Measurements from ENCODE around the gene RPTOR.
A peak's percentile ranks its signal among the peaks of the same experiment; 100 is the strongest.

Gene RPTOR

DNA sequence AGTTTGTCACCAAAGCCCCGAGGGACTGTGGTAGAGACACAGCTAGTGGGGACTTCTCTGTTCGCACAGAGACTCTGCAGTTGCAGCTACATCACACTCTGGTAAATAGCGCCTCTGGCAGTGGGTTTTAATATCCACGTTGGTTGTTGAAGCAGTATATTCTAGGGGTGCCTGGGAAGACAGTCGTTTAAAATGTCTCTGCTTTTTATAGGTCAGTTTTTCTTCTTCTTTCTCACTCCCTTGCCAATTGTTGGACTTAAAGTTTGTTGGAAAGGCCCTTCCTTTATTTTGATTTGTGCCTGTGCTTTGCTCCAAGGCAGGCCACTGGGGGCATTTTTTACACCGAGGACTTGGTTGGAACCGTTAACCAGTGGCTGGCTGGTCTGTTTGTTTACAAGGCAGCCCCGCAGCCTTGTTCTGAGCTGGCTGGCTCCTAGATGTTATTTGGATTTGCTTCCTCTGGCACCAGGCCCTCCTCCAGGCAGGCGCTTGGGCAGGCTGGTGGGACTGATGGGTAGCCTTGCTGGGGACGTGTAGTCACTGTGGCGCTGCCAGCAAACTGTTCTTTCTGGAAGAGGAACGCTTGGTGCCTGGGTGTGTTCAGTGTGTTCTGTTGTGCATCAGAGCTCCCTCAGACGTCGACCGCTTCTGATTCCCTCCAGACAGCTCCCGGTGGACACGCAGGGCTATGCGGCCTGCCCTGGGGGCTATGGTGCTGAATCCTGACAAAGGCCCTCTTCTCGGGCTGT is 228.8 kb downstream of the RPTOR start:
- DNase-seq (ENCODE audit: low spot score) = no peak
- TF ChIP-seq, protein P1, sequence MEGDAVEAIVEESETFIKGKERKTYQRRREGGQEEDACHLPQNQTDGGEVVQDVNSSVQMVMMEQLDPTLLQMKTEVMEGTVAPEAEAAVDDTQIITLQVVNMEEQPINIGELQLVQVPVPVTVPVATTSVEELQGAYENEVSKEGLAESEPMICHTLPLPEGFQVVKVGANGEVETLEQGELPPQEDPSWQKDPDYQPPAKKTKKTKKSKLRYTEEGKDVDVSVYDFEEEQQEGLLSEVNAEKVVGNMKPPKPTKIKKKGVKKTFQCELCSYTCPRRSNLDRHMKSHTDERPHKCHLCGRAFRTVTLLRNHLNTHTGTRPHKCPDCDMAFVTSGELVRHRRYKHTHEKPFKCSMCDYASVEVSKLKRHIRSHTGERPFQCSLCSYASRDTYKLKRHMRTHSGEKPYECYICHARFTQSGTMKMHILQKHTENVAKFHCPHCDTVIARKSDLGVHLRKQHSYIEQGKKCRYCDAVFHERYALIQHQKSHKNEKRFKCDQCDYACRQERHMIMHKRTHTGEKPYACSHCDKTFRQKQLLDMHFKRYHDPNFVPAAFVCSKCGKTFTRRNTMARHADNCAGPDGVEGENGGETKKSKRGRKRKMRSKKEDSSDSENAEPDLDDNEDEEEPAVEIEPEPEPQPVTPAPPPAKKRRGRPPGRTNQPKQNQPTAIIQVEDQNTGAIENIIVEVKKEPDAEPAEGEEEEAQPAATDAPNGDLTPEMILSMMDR (IDR thresholded peaks at IDR 0.05) = no peak
- Histone ChIP-seq H3K27ac (peak overlapping the region; percentile 41 to 70), H3K4me3 (peak overlapping the region; percentile 22)

DNA sequence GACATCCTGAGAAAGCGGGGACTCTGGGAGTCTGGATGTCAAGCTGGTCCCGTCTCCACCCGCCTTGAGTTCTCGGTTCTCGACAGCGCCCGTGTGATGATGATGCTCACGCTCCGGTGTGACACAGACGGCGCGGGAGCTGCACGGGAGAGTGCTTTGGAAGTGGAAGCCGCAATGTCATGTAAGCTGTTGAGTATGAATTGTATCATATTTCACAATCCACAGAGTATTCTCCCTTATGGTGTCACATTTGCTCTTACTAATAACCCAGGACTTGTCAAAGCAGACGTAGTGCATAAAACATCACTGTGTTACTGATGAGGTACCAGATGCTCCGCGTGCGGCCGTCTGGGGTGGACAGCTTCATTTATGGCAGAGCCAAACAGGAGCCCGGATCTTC is 229.5 kb downstream of the RPTOR start:
- Histone ChIP-seq H3K27ac (peak overlapping the region; percentile 41 to 70), H3K4me3 (no peak overlapping the region)
- TF ChIP-seq, protein P1 (IDR thresholded peaks at IDR 0.05) = no peak
- DNase-seq (ENCODE audit: low spot score) = no peak

DNA sequence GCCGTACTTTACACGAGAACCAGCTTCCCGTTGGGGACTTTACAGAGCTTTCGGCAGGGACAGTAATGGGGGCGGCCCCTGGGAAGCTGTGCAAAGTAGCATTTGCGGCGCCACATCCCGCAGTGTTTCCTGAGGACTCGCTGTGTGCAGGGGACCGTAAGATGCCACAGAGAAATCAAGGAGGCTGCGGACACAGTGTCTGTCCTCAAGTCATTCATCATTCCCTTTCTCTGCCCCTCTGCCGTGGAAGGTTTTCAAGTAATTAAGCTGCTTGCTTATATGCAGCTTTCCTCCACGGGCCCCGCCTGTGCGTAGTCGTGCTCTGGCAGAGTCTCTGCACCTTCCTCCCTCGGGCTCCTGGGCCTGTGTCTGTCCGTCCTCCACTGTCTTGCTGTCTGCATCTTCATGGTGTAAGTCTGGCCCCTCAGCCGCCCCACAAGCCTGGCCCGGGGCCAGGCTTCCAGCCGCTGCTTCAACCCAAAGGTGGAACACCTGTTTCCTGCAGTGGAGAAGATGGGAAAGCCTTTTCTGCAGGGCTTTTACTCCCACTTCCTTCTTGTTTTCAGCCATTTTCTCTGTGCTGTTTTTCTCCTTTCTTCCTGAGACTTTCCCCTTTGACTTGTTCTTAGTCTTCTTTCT is 230.1 kb downstream of the RPTOR start:
- TF ChIP-seq, protein P1 (IDR thresholded peaks at IDR 0.05) = no peak
- Histone ChIP-seq H3K4me3 (no peak overlapping the region), H3K27ac (no peak overlapping the region)
- no peak for DNase-seq (ENCODE audit: low spot score)

DNA sequence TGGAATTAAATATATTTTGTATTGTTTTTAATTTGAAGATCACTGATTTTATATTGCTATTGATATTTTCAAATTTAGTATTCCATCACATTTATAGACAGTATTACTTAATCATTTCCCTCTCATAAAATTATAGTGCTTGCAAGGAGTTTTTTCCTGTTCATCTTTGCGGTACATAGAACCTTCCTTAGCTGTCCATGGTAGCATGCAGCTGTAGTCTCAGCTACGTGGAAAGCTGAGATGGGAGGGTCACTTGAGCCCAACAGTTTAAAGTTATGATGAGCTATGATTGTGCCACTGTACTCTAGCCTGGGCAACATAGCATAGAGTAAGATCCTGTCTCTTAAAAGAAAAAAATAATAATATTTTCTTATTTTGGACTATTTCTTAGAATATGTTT is 231.2 kb downstream of the RPTOR start:
- TF ChIP-seq, protein P1 (IDR thresholded peaks at IDR 0.05) = no peak
- no peak overlapping the region for H3K4me3 ChIP-seq
- no peak overlapping the region for H3K27ac ChIP-seq
- DNase-seq (ENCODE audit: low spot score) = no peak

DNA sequence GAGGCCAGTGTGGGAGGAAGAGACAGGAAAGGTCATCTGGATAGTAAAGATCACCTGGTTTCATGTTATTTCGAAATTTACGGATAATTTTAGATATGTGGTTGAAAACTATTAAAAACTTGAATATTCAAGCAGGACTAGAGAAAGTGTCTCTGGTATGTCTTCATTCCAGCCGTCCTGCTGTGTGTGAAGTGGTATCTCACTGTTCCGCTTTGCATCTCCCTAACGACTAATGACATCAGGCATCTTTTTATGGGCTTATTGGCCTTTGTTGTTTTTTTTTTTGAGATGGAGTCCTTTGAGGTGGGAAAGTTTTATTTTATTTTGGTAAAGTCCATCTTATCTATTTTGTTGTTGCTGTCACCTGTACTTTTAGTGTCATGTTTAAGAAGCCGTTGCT is 232.6 kb downstream of the RPTOR start:
- Histone ChIP-seq H3K27ac (no peak overlapping the region), H3K4me3 (no peak overlapping the region)
- DNase-seq (ENCODE audit: low spot score) = no peak
- TF ChIP-seq, protein P1 (IDR thresholded peaks at IDR 0.05) = no peak

DNA sequence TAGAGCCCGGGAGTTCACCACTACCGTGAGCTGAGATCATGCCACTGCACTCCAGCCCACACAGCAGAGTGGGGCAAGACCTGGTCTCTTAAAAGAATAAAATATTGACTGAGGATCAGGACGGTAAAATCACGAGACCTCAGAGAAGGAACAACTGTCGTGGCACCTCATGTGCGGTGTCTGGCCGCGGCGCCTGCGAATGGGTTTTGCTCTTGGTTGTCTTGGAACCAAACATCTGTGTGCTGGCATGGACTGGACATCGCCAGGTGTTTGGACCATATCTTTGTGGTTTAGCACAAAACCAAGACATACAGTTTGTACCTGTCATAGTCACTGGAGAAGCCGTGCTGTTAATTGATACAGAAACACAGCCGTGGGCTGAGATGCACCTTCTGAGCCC is 234.1 kb downstream of the RPTOR start:
- TF ChIP-seq, protein P1 (IDR thresholded peaks at IDR 0.05) = no peak
- DNase-seq (ENCODE audit: low spot score) = no peak
- Histone ChIP-seq H3K27ac (no peak overlapping the region), H3K4me3 (no peak overlapping the region)

DNA sequence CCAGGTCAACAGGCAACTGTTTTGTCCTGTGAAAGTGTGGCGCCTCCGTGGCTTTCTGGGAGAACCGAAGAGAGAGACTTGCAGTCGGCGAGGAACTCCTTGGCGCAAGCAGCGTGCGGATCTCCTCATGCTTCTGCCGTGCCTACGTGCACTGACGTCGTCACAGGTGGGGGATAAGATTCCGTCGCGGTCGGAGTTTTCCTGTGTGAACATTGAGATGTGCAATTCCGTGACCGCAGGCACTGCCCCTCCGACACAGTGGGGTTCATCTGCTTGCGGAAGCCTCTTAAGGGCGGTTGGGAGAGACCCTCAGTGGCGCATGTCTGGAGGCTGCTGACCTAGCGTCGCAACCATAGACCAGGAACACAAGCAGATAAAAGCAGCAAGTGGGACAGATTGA is 234.7 kb downstream of the RPTOR start:
- no peak for DNase-seq (ENCODE audit: low spot score)
- H3K4me3 ChIP-seq = no peak overlapping the region
- TF ChIP-seq, protein P1 (IDR thresholded peaks at IDR 0.05) = no peak
- H3K27ac ChIP-seq = no peak overlapping the region

All from coronary artery (tissue), 2 donors.